Adrenal gland (tissue), 12 donors: ENCODE data around the gene MGAT5B. TPM values are rescaled to one million over a fixed set of nuclear protein-coding genes. Genes with fewer than 3 reads are reported as not detected.
A peak's percentile ranks its signal among the peaks of the same experiment; 100 is the strongest.

ENCODE experiments used
- DNase-seq, 7 donors: peaks; one replicate each; pipeline ENCODE4 v3.0.0-alpha.2; 2019 to 2020
- H3K27ac ChIP-seq, 5 donors: fragments of 200-600 bp; sonication (generic) in 4 of 5; 1 replicate in 3 of 5; 2 replicates in 2 of 5; pipeline versions ENCODE4 v1.5.1 to v1.8.0; 2016 to 2020; ENCODE audit warnings: mild to moderate bottlenecking in 1 of 5
- H3K27me3 ChIP-seq: fragments of 200-600 bp; 2 replicates; pipeline ENCODE4 v1.8.0; 2021
- H3K36me3 ChIP-seq, 2 donors: fragments of 200-600 bp; replicated peaks in 1 of 2; 1 replicate in 1 of 2; 2 replicates in 1 of 2; pipeline versions ENCODE4 v1.5.1 to v1.8.0; 2018 to 2022
- H3K4me1 ChIP-seq, 2 donors: fragments of 200-600 bp; replicated peaks in 1 of 2; 1 replicate in 1 of 2; 2 replicates in 1 of 2; pipeline versions ENCODE4 v1.5.1 to v1.8.0; 2018 to 2021
- H3K4me3 ChIP-seq, 4 donors: fragments of 200-600 bp; sonication (generic) in 3 of 4; one replicate each; pipeline ENCODE4 v1.5.1; 2016 to 2018
- H3K9me3 ChIP-seq, 3 donors: fragments of 200-600 bp; sonication (generic) in 1 of 3; replicated peaks in 1 of 3; 1 replicate in 2 of 3; 2 replicates in 1 of 3; pipeline versions ENCODE4 v1.5.1 to v1.8.0; 2016 to 2021
- CTCF ChIP-seq, 6 experiments: fragments of 450-650 bp in 4 of 6; fragments of 200-600 bp in 2 of 6; sonication (generic) in 1 of 6; IDR thresholded peaks; 1 replicate in 5 of 6; 2 replicates in 1 of 6; pipeline versions ENCODE4 v1.5.1 to v1.8.0; 2016 to 2021; ENCODE audit warnings: antibody characterized with exemption in 6 of 6, mild to moderate bottlenecking in 2 of 6, moderate library complexity in 1 of 6
- POLR2A ChIP-seq, 2 donors: fragments of 450-650 bp; IDR thresholded peaks; one replicate each; pipeline ENCODE4 v1.6.1; 2017; ENCODE audit warnings: antibody characterized with exemption in 2 of 2, mild to moderate bottlenecking in 2 of 2, moderate library complexity in 1 of 2
- WGBS, 4 donors: extraction: QIAGEN DNeasy Blood & Tissue Kit in 2 of 4; methylation state at CpG; one replicate each; pipeline versions ENCODE4 v1.1.5 to v1.1.7; 2013 to 2017; 5-methylcytosine and 5-hydroxymethylcytosine counted together
- intact Hi-C, 2 donors: fragments of 100-400 bp; cut with DNase I; formaldehyde crosslinking; loops; one replicate each; pipeline versions ENCODE4 v1.14.1 to v1.15.0; 2022 to 2023
- polyA plus RNA-seq, 3 donors: library from polyadenylated mRNA; stranded (reverse); fragments of 200-250 nt in 2 of 3; fragments of 350-450 nt in 1 of 3; fragmentation: Illumina TruSeq in 1 of 3; extraction: RNeasy Lipid Tissue Mini Kit (QIAGEN cat#74804) in 1 of 3; gene quantifications; one replicate each; pipeline ENCODE4 v1.2.3, GENCODE V29; 2013 to 2014
- total RNA-seq, 9 donors: library from RNA; depleted of rRNA in 4 of 9; stranded (reverse); fragments of >200 nt in 4 of 9; fragments of 120-200 nt in 1 of 9; fragmentation: NEBNext Ultra II Directional in 1 of 9; extraction: Animal tissue kit (Norgen Biotek cat#: 25700) in 1 of 9; gene quantifications; one replicate each; pipeline versions ENCODE4 v1.1.0 to v1.2.4, GENCODE V29; 2013 to 2023
- donor health status: healthy with polysubstance abuse.
- donor health status: Bipolar disorder and iron deficiency.
- donor health status: DM: yes; HTN: yes; CAD: no.
- donor health status: DM: no; HTN: no; CAD: no.
- donor health status: DM: no; HTN: no; CAD: no.
- donor health status: DM: yes; HTN: yes; CAD: no.

The MGAT5B gene
- total and polyA plus RNA-seq, 12 donors = 0.24 to 1.0 (median 0.70) TPM; not detected in 1

GRCh38 chr17:76824093-76824492, 44.1 kb upstream of the MGAT5B start:
- Histone ChIP-seq H3K27me3 (no peaks in the 10 kb centered on the region), H3K36me3 (no peaks in the 10 kb centered on the region), H3K4me1 (no peaks in the 10 kb centered on the region), H3K4me3 (no peak overlapping the region), H3K9me3 (no peaks in the 10 kb centered on the region), H3K27ac (no peak overlapping the region)
- WGBS, 4 donors = 71 to 84% (median 78%) methylated on average over 12 of the region's 12 CpGs
- TF ChIP-seq POLR2A (IDR thresholded peaks at IDR 0.05) = no peak
- TF ChIP-seq CTCF (IDR thresholded peaks at IDR 0.05) = no peak
- no peak for DNase-seq
- intact Hi-C loops = no loop called here

- TF ChIP-seq POLR2A (IDR thresholded peaks at IDR 0.05) (no peak), CTCF (IDR thresholded peaks at IDR 0.05) (no peak)
- intact Hi-C loops = no loop called here
Observed at GRCh38 chr17:76826330-76827068, 41.7 kb upstream of the MGAT5B start.

GRCh38 chr17:76827736-76828135, 40.5 kb upstream of the MGAT5B start:
- Histone ChIP-seq H3K36me3 (no peaks in the 10 kb centered on the region), H3K27me3 (no peaks in the 10 kb centered on the region), H3K4me3 (no peak overlapping the region), H3K4me1 (no peaks in the 10 kb centered on the region), H3K9me3 (no peaks in the 10 kb centered on the region), H3K27ac (no peak overlapping the region)
- DNase-seq = no peak
- no peak for TF ChIP-seq POLR2A (IDR thresholded peaks at IDR 0.05)
- no peak for TF ChIP-seq CTCF (IDR thresholded peaks at IDR 0.05)
- 77 to 85% (median 82%) methylated on average over 10 to 14 of the region's 14 CpGs for WGBS, 4 donors
- intact Hi-C loops = no loop called here

More at GRCh38 chr17:76826330-76827068, 41.7 kb upstream of the MGAT5B start:
- no peak for DNase-seq
- Histone ChIP-seq H3K9me3 (no peaks in the 10 kb centered on the region), H3K36me3 (no peaks in the 10 kb centered on the region), H3K27ac (no peak overlapping the region), H3K4me1 (no peaks in the 10 kb centered on the region), H3K27me3 (no peaks in the 10 kb centered on the region), H3K4me3 (no peak overlapping the region)
- WGBS, 4 donors = 71 to 77% (median 74%) methylated on average over 18 to 24 of the region's 24 CpGs

- WGBS, 4 donors = 76 to 78% (median 78%) methylated on average over 10 of the region's 10 CpGs
Observed at GRCh38 chr17:76830987-76831715, 37.1 kb upstream of the MGAT5B start.

More at GRCh38 chr17:76830987-76831715, 37.1 kb upstream of the MGAT5B start:
- H3K27ac ChIP-seq = no peak overlapping the region
- intact Hi-C loops = no loop called here
- no peaks in the 10 kb centered on the region for H3K27me3 ChIP-seq
- H3K9me3 ChIP-seq = no peaks in the 10 kb centered on the region
- H3K36me3 ChIP-seq = no peaks in the 10 kb centered on the region
- TF ChIP-seq CTCF (IDR thresholded peaks at IDR 0.05) (no peak), POLR2A (IDR thresholded peaks at IDR 0.05) (no peak)
- H3K4me3 ChIP-seq = no peak overlapping the region
- DNase-seq = peak in 1 of 7 donors; percentile 64
- H3K4me1 ChIP-seq = no peaks in the 10 kb centered on the region
